OCI-LY1 (cell line): ENCODE data around the gene CDK11A.

Experiments used
- EZH2 ChIP-seq: fragments of 200-600 bp; sonication (generic), shearing (Covaris generic); IDR thresholded peaks from 2 replicates; pipeline ENCODE4 v1.8.0; 2017; ENCODE audit warnings: borderline replicate concordance, mixed run types, mild to moderate bottlenecking, antibody characterized with exemption, low read length, moderate library complexity, mixed read lengths
- TF ChIP-seq, protein P1 (sequence below): fragments of 200-600 bp; sonication (generic), shearing (Covaris generic); IDR thresholded peaks from 2 replicates; pipeline ENCODE4 v1.5.1; 2017; ENCODE audit warnings: mild to moderate bottlenecking, antibody characterized with exemption, low read length, moderate library complexity, mixed read lengths

DNA sequence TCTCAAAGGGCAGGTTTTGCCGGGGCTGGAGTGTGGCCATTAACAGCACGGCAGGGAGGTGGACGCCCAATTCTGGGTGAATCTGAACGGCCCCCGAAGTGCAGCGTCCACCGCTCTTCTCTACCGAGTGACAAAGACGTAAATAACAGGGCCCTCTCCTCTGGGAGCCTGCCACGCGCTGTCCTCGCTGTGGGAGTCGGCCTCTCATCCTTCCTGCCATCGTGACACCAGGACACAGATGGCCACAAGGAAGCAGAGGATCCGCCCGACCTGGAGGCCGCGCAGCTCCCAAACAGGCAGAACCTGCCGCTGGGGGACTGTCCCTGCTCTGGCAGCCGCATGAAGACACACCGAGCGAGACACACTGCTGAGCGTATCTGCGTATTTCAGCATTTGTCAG lies 53.3 kb downstream of the CDK11A start:
- TF ChIP-seq, protein P1, sequence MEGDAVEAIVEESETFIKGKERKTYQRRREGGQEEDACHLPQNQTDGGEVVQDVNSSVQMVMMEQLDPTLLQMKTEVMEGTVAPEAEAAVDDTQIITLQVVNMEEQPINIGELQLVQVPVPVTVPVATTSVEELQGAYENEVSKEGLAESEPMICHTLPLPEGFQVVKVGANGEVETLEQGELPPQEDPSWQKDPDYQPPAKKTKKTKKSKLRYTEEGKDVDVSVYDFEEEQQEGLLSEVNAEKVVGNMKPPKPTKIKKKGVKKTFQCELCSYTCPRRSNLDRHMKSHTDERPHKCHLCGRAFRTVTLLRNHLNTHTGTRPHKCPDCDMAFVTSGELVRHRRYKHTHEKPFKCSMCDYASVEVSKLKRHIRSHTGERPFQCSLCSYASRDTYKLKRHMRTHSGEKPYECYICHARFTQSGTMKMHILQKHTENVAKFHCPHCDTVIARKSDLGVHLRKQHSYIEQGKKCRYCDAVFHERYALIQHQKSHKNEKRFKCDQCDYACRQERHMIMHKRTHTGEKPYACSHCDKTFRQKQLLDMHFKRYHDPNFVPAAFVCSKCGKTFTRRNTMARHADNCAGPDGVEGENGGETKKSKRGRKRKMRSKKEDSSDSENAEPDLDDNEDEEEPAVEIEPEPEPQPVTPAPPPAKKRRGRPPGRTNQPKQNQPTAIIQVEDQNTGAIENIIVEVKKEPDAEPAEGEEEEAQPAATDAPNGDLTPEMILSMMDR: no peak
- no peak for TF ChIP-seq EZH2
